ENCODE measurements around the gene MED25. TPM values are rescaled to one million over a fixed set of nuclear protein-coding genes. Genes with fewer than 3 reads are reported as not detected.

Gene MED25
- total RNA-seq, 1 donor from 2014 or later, result 88.8 TPM

GRCh38 chr19:49862391-49863253, 44.5 kb downstream of the MED25 start:
- Mint-ChIP-seq H3K27me3 (no peaks in the 10 kb centered on the region), H3K27ac (no peak overlapping the region), H3K4me1 (peaks cover 26% of the 10 kb centered on the region), H3K4me3 (no peak overlapping the region), H3K36me3 (ENCODE audit: low read depth) (peaks cover 67% of the 10 kb centered on the region), H3K9me3 (no peaks in the 10 kb centered on the region)
- ATAC-seq (ENCODE audit: low read depth) (no peak), DNase-seq (no peak)
- TF ChIP-seq, protein P1, sequence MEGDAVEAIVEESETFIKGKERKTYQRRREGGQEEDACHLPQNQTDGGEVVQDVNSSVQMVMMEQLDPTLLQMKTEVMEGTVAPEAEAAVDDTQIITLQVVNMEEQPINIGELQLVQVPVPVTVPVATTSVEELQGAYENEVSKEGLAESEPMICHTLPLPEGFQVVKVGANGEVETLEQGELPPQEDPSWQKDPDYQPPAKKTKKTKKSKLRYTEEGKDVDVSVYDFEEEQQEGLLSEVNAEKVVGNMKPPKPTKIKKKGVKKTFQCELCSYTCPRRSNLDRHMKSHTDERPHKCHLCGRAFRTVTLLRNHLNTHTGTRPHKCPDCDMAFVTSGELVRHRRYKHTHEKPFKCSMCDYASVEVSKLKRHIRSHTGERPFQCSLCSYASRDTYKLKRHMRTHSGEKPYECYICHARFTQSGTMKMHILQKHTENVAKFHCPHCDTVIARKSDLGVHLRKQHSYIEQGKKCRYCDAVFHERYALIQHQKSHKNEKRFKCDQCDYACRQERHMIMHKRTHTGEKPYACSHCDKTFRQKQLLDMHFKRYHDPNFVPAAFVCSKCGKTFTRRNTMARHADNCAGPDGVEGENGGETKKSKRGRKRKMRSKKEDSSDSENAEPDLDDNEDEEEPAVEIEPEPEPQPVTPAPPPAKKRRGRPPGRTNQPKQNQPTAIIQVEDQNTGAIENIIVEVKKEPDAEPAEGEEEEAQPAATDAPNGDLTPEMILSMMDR (IDR thresholded peaks at IDR 0.05), result no peak
- ChIA-PET POLR2A (interaction anchor here (0.9 to 2.2 kb wide), 4 partner anchors 9 to 14 kb away, joined by 3 to 9 read pairs (median 4); partner anchors contain the start of genes AKT1S1, PTOV1 and TBC1D17), CTCF (no interaction called here)
- intact Hi-C loops (cut with micrococcal nuclease), result no loop called here

- intact Hi-C loops (cut with micrococcal nuclease), result no loop called here
- Mint-ChIP-seq H3K27ac (no peak overlapping the region), H3K36me3 (ENCODE audit: low read depth) (peaks cover 60% of the 10 kb centered on the region), H3K4me1 (peaks cover 27% of the 10 kb centered on the region), H3K27me3 (no peaks in the 10 kb centered on the region), H3K9me3 (no peaks in the 10 kb centered on the region), H3K4me3 (no peak overlapping the region)
- ChIA-PET CTCF (no interaction called here), POLR2A (interaction anchor here (0.9 to 2.2 kb wide), 3 partner anchors 10 to 34 kb away, joined by 4 to 9 read pairs (median 5); partner anchors contain the start of gene PTOV1)
- TF ChIP-seq, protein P1 (IDR thresholded peaks at IDR 0.05), result no peak
- no peak for DNase-seq
- ATAC-seq (ENCODE audit: low read depth), result no peak
Measured at GRCh38 chr19:49863254-49863934, 45.3 kb downstream of the MED25 start.

DNA sequence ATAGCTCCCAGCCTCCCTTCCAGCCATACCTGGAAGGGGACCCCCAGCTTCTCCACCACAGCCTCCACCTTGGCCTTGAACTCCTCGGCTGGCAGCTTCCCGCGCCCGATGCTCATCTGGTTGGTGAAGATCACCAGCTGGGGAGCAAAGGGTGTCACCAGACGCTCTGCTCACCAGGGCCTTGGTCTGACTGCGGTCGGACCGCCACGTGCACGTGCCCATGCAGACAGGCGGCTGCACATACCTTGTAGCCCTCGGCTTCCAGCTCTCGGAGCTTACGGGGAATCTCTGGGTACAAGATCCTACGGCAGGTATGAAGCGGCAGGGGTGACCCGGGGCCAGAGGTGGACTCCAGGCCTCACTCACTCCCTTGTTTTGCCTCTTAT, 45.8 kb downstream of the MED25 start:
- DNase-seq (no peak), ATAC-seq (ENCODE audit: low read depth) (no peak)
- H3K4me1 Mint-ChIP-seq, result peaks cover 27% of the 10 kb centered on the region
- intact Hi-C loops (cut with micrococcal nuclease), result no loop called here
- TF ChIP-seq, protein P1 (IDR thresholded peaks at IDR 0.05), result no peak
- peaks cover 56% of the 10 kb centered on the region for H3K36me3 Mint-ChIP-seq (ENCODE audit: low read depth)
- no peak overlapping the region for H3K27ac Mint-ChIP-seq
- no peaks in the 10 kb centered on the region for H3K9me3 Mint-ChIP-seq
- H3K27me3 Mint-ChIP-seq, result no peaks in the 10 kb centered on the region
- CTCF ChIA-PET, result no interaction called here
- POLR2A ChIA-PET, result interaction anchor here (1.3 to 2.2 kb wide), 2 partner anchors 13 to 34 kb away, joined by 4 to 9 read pairs; partner anchors contain the start of gene PTOV1
- no peak overlapping the region for H3K4me3 Mint-ChIP-seq

- H3K4me1 Mint-ChIP-seq, result peaks cover 27% of the 10 kb centered on the region
- POLR2A ChIA-PET, result interaction anchor here (0.7 to 1.5 kb wide), 7 partner anchors 12 to 98 kb away, joined by 3 to 9 read pairs (median 4); partner anchors contain the start of genes AKT1S1, ATF5, NUP62 and PTOV1
- CTCF ChIA-PET, result no interaction called here
- H3K27ac Mint-ChIP-seq, result no peak overlapping the region
- intact Hi-C loops (cut with micrococcal nuclease), result loop anchor here (5.0 kb wide), 1 partner anchor 148 kb away; no protein-coding TSS in a partner anchor
- DNase-seq, result no peak
- H3K36me3 Mint-ChIP-seq (ENCODE audit: low read depth), result peaks cover 49% of the 10 kb centered on the region
- H3K4me3 Mint-ChIP-seq, result no peak overlapping the region
- no peak for ATAC-seq (ENCODE audit: low read depth)
- H3K27me3 Mint-ChIP-seq, result no peaks in the 10 kb centered on the region
- TF ChIP-seq, protein P1 (IDR thresholded peaks at IDR 0.05), result no peak
- no peaks in the 10 kb centered on the region for H3K9me3 Mint-ChIP-seq
Measured at GRCh38 chr19:49864890-49865289, 46.8 kb downstream of the MED25 start.

Data from activated B cell treated with CpG ODN at 0.5 μM for 24 hours (primary cell).